ENCODE data around the gene TNIK.

The TNIK gene

DNA sequence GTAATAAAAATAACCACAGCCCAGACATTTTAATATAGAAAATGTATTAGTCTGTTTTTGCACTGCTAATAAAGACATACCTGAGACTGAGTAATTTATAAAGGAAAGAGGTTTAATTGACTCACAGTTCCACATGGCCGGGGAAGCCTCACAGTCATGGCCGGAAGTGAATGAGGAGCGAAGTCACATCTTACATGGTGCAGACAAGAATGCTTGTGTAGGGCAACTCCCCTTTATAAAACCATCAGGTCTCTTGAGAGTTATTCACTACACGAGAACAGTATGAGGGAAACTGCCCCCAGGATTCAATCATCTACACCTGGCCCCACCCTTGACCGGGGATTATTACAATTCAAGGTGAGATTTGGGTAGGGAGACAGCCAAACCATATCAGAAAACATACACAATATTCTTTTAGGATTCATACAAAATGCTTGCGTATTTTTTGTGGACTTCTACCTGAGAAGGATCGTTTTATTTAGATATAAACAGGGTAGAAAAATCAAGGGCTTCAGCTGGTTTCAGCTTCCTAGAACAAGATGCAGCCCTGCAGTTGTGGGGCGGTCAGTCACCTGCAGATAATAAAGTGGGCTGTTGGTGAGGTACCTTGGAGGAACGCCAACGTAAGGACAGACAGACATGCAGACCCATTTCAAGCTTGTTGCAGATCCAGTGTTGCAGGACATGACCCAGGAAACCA lies 101.9 kb downstream of the TNIK start:
- DNase-seq = no peak

DNA sequence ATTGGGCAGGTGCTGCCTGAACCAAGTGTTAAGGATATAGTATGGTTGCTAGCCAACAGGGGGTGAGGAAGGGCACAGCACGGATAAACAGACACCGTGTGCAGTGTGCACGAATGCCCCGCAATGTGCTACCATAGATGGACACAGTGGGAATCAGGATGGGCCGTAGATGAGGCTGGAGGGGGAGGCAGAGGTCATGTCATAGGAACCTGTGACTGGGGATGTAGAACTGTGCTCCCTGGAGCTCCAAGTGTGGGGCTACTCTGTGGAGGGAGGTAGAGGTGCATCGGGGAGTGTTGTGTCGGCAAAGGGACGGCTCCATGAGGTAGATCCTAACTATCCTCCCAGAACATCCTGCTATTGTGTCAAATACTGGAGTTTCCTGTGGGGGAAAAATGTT lies 102.5 kb downstream of the TNIK start:
- no peak for DNase-seq

DNA sequence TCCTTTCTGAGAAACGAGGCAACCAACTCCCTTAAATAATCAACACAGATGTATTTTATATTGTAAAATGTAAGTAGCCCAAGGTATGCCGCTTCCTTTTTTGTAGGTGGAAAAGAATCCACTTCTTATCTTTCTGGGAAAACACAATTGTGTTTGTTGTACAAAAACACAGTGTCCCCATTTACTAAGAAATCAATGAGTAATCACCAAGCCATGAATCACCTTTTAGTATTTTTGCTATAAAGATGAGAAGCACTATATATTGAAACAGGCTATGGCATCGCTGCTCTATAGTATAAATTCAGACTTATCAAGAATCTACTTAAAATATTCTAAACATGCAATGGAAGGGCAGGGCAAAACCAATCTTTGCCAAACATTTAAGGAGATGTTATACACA lies 104.0 kb downstream of the TNIK start:
- no peak for DNase-seq

DNA sequence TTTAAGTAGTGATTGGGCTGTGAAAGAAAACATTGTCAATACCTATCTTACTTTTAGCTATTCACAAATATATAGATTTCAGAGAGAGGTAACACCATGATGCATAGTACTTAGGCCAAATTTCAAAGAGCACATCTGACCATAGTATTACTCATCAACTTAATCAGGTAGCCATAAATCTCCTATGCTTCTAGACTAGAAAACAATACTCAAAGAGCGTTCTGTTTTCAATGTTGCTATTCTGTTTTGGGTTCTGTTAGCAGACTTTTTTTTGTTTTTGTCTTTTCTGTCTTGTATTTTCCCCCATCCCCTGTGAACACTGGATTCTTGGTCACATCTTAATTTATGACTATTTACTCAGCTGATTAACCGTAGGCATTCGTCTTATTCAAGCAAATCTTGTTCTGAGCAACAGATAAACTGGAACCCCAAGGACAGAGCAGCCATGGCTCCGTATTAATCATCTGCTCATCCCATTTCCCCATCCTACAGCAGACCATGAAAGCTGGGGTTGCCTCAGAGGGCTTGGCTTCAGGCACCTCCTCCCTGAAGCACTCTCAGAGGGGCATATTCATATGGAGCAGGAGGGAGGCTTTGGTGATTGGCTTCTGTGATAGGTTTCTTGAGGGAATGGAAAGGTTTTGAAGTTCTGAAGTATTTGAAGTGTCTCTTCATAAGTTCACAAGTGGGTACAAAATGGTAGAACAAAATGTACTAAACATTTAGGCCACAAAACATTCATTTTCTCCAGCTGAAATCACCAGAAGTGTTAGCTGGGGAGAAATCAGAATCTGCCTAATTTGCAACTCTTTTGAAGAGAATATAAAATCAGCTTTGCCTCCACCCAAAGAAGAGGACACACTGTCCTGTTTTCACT lies 105.3 kb downstream of the TNIK start:
- no peak for DNase-seq

DNA sequence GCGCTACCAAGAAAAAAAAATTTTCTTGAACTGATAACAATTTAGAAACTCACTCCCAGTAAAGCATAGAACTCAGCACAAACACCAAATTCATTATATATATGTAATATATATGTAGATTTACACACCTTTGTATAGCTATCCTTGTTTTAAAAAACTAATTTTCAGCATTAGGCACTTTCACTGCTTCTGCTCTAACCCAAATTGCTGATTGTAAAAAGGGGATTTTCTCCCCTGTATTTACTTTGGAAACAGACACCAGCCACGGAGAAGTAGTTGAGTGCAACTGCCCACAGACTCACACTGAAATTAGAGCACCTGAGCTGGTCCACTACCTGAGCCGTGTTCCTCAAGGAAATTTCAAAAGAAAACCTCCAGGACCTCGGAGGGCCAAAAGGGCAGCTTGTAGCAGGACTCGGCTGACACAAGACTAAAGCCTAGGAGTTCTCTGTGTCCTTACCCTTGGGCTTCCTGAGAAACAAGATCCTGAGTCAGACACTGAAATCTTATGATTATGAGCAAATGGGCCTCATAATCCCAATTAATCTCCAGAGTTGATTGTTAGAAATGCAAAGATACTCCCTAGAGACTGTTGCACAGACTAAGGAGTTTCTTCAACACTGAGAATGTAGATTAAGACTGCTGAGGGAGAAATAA lies 106.0 kb downstream of the TNIK start:
- DNase-seq = no peak

DNA sequence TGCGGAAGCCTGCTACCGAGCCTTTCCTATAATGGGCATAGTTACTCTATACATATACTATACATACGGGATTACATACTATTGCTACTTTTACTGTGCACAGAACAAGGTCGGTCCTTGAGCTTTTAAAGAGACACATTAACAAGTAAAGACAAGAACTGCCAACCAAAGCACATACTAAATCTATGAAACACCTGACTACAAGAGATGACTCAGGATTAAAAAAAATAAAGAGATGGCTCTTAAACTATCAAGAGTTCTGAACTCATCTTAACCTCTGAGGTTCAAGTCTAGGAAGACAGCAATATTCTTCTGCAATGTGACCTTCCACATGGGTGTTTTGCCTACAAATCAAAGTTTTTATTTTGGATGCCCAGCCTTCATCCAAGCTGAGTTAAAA lies 106.8 kb downstream of the TNIK start:
- no peak for DNase-seq

DNA sequence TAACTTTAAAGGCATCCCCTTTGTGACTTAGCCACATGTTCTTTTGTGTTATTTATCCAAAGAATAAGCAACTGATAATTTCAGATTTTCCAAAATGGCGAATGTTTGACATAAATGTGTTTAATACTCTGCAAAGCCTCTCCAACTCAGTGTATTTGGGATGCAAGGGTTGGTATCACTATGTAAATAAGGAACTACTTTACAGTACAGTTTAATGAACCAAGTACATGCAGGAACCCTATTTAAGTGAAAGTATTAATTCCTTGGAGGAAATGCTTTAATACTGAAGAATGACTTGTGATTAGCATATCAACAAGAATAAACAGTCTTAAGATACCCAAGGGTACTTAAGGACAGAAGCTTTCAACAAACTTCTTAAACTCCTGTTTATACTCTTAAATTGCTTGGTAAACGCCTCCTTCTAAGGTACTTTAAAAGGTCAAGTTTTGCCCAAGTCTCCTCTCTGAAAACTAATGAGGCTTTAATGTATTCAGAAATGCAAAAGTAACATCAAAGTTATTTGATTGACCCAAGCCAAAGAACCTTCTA lies 107.7 kb downstream of the TNIK start:
- DNase-seq = no peak

DNA sequence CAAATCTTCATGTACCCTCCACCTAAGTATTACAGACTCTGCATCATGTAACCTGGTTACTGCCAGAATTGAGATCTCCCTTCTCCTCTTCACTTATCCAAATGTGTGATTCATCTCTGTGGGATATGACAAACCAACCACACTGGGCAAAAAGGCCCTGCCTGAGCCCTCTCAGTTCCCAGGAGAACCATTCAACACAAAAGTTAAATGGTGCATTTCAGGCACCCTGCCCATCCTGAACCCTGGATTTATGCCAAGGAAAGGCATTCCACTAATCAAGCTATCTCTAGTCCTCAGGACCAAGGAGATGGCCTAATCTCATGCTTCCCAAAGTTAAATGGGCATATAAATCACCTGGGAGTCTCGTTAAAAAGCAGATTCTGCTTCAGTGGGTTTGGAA lies 108.5 kb downstream of the TNIK start:
- no peak for DNase-seq

DNA sequence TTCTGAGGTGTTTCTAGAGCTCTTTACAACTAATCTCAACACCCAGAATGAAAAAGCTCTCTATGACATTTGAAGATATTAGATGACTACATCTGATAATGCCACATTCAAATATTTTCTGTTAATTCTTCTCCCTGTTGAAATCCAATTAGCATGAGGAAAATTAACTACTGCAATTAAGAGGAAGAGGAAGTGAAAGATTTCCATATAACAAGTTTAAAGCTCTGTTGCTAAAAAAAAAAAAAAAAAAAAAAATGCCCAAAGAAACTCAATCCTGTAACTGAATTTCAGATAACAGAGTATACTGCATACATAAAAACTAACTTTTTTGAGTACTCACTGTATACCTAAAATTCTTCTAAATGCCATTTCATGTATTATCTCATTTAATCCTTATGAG lies 109.8 kb downstream of the TNIK start:
- DNase-seq = no peak

DNA sequence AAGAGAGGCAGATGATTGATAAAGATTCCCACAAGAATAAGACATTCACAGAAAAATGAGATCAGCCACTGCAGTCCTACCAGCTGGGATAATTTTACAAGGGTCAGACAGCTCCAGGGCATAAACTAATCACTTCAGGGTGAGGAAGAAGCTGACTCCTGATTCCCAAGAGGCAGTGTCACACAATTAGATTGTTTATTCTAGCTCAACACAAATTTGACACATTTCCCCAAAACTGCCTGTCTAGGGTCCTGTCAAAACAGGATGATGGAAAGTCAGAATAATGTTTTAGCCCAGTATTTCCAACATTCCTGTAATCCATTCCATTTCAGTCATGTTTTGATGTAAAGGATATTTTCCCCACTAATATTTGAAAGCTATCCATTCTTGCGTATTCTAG lies 110.8 kb downstream of the TNIK start:
- DNase-seq = no peak

DNA sequence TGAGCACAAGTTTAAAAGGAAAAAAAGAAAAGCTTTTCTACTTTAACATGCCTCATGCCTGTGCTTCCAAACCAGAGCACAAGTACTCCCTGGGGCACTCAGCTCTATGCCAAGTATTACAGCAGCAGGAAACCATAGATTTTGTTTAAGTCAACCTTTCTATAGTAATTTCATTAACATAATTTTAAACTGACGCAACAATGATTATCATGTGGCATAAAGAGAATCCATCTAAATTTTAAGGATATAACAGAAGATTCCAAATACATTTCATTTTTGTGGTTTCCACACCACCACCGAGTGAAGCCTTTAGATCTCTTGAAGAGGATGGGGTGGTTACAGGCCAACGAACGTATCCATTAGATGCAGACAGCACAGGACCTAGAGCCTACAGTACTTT lies 112.1 kb downstream of the TNIK start:
- DNase-seq = no peak

DNA sequence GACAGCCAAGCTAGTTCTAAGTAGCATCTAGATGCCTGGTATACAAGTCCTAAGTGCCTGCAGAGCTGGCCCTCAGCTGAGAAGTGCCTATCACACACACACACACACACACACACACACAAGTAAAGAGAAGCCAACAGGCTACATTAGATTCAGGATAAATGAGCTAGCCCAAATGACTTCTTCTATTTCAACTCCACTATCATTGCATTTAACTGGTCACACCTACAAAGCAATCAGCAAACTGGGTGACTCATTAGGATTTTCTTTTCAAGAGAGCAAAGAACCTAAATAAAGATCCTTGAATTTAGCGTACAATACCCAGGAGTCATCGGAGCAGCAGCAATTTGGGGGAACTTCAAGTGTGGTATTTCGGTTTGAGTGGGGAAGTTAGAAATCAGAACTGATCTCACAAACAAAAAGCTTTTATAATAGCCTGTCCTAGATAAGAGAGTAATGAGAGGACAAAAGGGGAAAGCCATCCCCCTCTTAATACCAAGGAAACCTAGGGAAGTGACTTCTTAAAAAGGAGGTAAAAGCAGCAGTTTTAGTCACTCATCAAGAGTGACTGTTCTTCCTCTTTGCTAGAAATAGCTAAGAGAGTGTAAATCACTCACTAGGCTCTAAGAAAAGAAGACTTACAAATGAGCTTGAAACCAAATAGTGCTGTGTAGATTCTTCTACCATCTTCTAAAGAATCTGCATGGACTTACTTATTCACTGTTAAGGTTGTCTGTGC lies 112.7 kb downstream of the TNIK start:
- no peak for DNase-seq

DNA sequence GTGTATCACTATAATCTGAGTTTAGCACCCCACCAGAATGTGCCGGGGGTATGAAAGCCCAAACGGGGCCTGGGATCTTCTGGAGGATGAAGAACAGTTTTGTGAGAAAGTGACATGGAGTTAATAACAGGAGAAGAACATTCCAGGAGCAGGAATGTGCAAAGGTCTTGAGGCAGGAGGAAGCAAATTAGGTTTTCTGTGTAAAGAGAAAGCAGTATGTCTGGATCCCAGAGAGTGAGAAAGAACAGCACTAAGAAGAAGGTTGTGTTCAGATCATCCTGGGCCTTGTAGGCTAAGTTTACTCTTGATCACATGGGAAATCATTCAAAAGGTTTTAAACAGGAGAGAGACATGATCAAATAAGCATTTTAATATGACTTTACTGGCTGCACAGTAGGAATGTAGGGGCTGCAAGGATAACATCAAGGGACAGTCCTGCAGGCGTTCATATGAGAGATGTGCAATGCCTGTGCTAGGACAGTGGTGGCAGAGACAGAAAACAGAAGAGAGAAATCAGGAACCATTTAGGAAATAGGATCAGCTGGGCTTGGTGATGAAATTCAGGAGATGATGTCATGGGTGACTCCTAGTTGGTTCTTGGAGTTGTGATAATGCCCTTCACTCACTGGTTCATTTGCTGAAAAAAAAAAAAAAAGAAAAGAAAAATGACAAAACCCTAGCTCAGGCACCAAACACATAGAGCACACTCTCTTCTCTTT lies 113.5 kb downstream of the TNIK start:
- no peak for DNase-seq

DNA sequence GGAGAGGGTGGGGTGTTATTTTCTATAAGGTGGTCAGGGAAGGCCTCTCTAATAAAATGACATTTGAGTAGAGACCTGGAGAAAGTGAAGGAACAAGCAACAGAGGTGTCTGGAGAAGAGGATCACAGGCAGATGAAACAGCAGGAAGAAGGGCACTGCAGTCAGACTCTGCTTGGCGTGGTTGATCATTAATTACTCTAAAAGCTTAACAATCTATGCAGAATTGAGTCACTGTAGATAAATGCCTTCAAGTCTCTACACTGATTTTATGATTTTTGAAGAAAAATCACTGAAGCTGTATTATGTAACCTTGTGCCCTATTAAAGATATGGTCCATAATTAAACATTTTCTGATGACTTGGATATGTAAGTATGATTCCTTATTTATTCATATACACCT lies 114.2 kb downstream of the TNIK start:
- no peak for DNase-seq

DNA sequence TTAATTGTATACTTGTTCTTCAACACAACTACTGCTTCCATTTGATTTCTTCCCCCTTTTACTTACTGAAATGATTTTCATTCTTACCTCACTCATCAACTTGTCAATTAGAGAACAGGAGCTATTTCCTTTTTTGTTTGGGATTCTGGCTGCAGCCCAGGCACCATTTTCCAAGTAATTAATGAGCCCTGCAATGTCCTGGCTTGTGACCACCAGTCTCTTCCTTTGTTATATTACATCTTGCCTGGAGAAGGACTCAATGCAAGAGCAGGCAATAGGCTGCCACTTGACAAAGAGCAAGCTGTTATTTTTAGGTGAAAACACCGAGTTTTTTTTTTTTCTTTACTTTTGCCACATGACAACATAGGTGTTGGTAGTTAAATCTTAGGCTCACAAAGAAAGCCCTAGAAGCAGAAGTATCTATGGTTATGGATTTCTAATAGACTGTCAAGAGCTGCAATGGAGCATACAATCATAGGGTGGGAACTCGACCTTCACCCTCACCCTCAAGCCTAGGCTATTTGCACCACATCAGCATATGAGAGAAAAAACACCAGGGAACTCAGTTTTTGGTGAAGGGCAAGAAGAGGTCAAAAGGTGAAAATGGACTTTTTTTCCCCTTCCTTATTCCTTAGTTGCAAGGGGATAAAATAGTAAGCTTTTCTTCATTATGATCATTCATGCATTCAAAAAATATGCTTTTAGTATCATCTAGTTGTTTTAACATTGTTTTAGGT lies 114.9 kb downstream of the TNIK start:
- DNase-seq = no peak

DNA sequence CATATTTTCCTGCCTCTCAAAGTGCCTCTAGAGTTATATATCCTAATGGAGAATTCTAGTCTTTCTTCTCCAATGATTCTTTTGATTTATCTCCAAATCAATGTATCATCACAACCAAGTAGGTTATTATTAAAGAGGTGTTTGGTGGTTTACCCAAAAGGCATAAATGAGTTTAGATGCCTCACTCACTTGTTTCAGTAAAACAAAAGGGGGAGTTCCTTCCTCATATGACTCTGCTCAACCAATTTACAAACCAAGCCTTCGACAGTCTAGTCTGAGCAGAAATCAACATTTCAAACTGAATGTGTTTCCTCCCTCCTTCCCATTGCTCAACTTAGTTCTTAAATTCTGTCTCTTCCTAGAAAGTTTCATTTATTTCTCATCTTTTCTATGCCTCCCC lies 116.5 kb downstream of the TNIK start:
- no peak for DNase-seq

DNA sequence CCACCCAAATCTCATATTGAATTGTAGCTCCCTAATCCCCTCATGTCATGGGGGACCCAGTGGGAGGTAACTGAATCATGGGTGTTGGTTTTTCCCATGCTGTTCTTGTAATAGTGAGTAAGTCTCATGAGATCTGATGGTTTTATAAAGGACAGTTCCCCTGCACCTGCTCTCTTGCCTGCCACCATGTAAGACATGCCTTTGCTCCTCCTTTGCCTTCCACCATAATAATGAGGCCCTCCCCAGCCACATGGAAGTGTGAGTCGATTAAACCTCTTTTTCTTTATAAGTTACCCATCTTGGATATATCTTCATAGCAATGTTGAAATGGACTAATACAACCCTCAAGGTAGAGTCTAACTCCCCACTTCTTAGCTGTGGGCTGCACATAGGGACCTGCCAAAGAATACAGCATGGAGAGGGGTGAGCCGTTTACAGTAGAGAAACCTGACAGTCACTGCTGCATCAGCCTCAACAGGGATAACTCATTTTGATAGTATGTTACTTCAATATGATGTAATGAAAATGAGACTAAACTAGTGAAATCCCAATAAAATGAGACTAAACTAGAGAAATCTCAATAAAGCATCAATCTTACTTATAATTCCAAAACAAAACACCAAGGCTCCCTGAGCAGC lies 117.3 kb downstream of the TNIK start:
- no peak for DNase-seq

DNA sequence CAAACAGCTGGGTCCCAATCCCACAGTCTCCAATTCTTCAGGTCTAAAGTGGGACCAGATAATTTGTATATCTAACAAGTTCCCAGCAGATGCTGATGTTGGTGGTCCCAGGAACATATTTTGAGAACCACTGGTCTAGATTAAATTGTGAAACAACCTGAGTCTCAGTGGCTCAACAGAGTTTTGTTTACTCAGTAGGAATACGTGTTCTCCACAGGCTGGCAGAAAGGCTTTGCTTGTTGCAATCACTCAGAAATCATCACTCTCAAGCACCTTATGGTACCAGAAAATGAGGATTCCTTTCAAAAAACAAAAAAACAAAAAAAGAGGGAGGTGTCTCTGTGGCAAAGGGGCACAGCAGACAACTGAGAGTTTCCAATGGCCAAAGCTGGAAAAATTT lies 118.0 kb downstream of the TNIK start:
- DNase-seq = no peak

DNA sequence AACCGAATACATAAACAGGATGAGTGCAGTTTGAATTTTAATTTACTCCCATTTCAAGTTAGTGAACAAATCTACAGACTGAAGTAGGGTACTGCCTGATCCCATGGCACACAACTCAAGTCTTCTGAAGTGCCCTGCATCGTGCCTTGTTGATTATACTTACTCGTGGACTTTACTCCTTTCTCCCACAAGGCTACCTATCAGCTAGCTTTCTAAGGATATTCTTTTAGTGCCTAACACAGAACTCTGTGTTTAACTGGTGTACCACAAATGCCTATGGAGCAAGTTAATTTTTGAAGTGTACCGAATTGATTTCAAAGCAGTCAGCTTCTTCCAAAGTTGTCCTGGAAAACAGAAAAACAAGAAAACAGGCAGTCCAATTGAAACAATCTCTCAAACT lies 119.8 kb downstream of the TNIK start:
- DNase-seq = no peak

DNA sequence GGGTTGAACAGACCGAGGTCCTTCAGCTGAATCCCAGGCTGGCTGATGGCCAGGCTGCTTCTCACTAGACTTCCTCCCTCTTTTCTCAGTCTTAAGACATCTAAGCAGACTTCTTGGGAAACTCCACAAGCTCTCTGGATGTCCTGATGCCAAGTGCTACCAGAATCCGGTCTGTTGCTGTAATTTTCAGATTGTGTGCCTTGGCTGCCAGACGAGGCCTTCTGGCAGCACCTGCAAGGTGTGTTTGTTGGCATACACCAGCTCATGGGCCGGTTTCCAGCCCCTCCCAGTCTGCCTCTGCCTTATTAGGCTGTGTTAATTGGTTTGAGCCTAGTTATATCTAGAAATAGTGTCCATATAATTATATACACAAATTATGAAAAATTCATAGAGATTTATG lies 120.6 kb downstream of the TNIK start:
- no peak for DNase-seq

DNA sequence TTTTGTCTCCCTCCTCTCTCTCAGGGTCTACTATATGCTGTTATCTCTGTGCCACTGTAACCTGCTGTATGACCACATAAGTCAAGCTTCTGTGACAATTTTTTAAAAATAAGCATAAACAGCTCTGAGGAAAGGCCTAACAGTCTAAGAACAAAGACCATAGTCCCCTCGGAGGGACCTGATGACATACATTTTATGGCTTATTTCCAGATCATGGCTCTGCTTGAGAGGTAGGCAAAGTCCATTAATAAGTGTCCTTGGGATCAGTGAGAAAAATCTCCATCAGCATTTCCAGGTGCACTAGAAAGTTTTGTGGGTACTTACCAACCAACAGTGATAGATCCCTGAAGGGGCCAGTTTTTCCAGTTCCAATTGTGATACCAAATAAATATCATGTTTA lies 123.8 kb downstream of the TNIK start:
- DNase-seq = no peak

All from NCI-H526 treated with DMSO at 0.1 percent for 48 hours (cell line).